TTC549 (cell line): ENCODE measurements around the gene OR5AC2.

Experiments
- FAIRE-seq: peaks from 2 replicates; lab custom pipeline; 2012; peaks lifted over from hg19 to GRCh38; lab: Jason Lieb, UNC

The OR5AC2 gene, protein sequence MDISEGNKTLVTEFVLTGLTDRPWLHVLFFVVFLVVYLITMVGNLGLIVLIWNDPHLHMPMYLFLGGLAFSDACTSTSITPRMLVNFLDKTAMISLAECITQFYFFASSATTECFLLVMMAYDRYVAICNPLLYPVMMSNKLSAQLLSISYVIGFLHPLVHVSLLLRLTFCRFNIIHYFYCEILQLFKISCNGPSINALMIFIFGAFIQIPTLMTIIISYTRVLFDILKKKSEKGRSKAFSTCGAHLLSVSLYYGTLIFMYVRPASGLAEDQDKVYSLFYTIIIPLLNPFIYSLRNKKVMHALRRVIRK

DNA sequence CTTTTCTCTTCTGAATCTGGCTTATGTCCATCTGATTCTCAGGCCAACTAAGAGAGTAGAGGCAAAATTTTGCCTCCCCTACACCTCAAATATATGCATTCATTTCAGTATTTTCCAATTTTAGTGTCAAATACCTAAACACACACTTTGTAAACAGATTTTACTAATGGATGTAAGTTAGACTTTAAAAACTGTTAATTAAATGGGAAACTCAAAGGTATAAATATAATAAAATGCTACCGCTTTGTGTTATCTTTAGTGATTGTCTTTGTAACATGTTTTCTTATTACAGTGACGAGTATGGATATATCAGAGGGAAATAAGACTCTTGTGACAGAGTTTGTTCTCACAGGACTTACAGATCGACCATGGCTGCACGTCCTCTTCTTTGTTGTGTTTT is at the start of gene OR5AC2:
Gene OR5AC2, plus strand, starts transcription at position 301 of the 400 bp plus-strand sequence. Its CDS starts 0 bp downstream, at position 301.
- no peak for FAIRE-seq

DNA sequence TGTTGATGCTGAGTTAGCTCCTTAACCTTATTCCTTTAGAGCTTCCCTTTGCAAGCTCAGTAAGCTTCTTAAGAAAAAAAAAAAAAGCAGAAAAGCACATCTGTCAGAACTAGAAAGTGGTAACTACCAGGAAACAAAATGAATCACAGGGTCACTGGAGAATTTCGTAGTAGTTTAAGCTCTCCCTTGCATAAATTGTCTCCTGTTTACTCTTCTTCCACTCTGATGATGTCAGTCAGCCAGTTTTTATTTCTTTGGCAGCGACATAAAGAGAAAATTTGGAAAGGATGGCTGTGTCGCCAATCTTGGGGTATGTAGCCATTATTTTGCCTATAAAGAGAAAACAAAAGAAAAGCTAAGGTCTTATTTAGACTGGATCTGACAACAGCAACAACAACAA is 48.7 kb upstream of the OR5AC2 start:
- FAIRE-seq, result no peak

DNA sequence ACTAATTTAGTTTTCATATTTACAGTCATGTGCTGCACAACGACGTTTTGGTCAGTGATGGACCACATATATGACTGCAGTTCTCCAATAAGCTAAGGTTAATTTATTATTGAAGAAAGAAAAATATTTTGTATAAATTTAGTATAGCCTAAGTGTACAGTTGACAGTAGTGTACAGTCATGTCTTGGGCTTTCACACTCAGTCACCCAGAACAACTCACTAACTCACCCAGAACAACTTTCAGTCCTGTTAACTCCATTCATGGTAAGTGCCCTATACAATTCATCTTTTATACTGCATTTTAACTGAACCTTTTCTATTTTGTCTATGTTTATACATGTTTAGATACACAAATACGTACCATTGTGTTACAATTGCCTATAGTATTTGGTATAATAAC is 48.1 kb upstream of the OR5AC2 start:
- no peak for FAIRE-seq

DNA sequence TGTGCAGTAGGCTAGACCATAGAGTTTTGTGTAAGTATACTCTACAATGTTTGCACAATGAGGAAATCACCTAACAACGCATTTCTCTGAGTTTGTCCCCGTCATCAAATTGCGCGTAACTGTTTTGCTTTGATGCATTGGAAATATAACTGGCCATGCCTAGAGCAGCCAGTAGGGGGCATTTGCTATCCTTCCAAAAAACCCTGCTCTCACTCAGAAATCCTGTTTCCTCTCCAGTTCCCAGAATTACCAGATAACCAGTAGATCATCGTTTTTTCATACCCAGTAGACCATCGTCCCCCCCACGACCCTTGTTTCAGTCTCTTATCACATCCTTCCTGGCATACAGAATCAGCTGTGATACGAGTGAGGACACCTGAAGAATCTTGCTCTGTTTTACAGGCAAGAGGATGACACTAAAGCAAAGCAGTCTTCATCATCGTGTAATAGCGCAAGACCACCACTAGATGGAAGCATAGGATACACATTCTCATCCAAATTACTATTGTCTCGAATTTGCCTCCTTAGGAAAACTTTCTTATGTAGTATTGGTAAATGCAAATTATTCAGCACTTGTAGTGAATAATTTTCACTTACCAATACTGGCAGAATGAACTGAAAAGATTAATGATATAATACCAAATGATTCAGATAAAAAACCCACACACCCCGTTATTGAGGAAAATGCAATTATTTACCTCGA is 47.5 kb upstream of the OR5AC2 start:
- peak; percentile 62 for FAIRE-seq

DNA sequence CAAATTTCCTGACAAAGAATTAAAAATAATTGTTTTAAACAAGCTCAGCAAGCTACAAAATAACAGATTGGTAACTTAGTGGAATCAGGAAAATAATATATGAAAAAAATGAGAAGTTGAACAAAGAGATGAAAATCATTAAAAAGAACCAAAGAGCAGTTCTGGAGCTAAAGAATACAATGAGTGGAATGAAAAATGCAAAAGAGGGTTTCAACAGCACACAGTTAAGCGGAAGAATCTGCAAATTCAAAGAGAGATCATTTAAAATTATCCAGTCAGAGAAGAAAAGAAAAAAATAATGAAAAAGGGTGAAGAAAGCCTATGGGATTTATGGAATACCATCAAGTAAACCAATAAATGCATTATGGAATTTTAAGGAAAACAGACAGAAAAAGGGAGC is 45.6 kb upstream of the OR5AC2 start:
- no peak for FAIRE-seq

DNA sequence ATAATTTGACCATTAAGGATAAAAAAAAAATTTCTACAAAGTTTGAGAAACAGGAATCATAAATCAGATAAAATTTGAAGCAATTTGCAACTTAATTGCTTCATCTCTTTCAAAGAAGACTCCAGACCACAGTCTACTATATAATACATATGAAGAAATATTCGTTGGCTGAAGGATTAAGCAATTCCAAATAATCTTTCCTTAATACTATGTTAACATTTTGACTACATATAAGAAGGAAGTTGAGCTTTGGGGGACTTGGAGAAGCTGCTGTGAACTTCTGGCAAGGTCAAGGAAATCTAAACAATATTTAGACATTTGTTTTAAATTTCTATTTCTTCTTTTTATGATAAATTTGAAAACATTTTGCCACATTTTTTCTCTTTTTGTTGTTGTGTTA is 38.4 kb upstream of the OR5AC2 start:
- no peak for FAIRE-seq

DNA sequence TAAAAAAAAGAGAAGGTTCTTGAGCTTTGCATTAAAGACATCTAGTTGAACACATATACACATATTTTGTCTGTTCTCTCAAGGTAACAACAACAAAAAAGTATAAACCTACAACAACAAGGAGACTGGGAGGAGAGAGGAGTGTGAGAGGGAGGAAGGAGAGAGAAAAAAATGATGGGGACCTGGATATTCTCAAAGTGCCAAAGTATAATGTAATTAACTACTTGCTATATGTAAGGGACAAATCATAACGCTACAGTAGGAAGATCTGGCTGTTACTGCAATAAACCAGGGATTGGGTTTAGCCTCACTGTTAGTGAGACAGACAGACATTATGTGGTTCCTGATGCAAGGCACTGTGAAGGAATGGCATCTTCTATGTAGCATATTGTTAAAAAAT is 37.7 kb upstream of the OR5AC2 start:
- FAIRE-seq, result no peak

DNA sequence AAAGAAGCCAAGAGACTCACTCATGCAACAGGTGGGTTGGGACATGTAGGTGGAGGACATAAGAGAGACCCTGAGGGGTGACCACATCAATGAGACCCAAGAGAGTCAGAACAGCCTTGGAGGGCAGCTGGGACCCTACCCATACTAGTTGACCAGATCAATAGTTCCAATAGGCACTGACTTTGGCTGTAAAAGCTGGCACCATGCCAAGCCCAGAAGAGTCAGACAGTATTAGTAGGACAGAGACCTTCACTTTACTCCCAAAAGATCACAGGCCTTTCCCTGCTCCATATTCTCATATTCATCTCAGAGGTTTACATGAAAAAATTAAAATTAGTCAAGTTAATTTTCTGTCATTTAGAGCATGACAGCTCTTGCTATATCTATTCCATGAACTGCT is 30.9 kb upstream of the OR5AC2 start:
- FAIRE-seq, result no peak

DNA sequence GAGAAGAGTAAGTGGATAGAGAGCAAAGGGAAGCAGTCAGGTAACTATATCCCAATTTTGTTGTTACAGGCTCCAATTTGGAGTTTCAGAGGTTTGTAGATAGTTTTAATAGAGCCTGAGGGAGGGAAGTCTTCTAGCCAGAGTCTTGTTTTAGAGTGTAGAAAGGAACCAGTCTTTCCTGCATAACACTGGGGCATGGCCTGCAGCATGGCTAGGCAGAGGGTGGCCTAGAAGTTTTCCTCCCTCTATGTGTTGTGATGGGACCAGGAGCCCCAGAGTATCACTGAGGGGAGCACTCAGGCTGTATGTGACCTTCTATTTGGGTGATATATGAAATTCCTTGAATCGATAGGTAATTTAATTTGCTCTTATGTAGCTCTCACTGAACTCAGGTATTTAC is 29.3 kb upstream of the OR5AC2 start:
- no peak for FAIRE-seq

DNA sequence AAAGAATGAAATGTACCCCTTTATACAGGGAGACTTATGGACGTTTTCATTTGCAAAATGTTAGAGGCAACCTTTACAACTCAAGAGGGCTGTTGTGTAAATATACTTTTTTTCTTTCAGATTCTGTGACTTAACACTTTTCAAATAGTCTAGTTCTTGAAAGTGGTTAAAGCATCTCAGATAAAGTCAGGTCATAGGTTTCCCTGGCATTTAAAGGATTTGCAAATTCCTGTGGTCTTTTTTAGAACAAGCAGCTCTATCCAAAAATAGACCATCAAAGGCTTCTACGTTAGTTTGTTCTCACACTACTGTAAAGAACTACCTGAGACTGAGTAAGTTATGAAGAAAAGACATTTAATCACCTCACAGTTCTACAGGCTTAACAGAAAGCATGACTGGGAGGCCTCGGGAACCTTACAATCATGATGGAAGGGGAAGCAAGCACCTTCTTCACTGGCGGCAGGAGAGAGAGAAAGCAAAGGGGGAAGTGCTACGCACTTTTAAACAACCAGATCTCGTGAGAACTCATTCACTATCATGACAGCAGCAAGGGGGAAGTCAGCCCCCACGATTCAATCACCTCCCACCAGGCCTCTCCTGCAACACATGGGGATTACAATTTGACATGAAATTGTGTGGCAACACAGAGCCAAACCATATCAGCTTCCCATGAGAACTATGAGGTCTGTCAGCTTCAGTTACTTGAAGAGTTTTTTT is 28.6 kb upstream of the OR5AC2 start:
- no peak for FAIRE-seq

DNA sequence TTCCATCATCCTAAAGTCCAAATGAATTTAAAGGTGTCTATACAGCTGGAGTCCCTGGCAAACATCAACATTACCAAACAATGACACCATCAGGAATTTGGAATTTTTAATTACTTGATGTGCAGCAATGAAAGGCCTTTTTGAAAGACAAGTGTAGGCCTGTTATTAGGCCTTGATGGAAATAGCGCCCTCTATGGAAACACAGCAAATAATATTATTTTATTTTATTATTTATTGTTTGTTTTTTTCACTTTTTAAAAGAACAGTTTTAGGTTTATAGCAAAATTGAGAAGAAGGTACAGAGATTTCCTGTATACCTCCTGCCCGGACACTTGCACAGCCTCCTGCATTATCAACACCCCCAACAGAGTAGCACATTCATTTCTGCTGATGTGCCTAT is 18.1 kb upstream of the OR5AC2 start:
- no peak for FAIRE-seq

DNA sequence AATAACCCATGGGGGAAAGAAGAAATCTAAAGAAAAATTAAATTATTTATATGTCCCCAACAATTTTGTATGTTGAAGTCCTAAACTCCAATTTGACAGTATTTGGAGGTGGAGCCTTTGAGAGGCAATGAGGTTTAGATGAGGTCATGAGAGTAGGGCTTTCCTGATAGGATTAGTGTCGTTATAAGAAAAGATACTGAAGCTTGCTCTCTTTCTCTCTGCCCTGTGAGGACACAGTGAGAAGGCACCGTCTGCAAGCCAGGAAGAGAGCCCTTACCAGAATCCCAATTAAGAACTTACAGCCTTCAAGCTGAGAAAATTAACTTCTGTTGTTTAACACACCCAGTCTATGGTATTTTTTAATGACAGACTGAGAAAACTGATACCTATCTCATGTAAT is 16.1 kb upstream of the OR5AC2 start:
- FAIRE-seq, result no peak

DNA sequence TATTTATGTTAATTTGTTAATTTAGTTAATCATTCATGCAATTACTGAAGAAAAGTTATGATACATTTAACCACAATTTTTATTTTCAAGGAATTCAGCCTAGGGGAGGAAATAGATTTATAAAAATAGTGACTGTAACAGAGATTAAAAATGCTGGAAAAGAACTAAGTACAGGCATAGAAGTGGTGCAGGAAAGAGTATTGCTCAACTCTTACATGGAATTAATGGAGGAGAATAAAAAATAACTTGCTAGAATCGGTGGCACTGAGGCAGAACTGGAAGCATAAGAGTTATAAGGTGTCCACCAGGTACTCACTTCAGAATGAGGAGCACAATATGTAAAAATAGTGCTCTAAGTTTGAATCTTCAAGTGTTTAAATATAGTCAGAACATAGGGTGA is 13.5 kb upstream of the OR5AC2 start:
- FAIRE-seq, result no peak

DNA sequence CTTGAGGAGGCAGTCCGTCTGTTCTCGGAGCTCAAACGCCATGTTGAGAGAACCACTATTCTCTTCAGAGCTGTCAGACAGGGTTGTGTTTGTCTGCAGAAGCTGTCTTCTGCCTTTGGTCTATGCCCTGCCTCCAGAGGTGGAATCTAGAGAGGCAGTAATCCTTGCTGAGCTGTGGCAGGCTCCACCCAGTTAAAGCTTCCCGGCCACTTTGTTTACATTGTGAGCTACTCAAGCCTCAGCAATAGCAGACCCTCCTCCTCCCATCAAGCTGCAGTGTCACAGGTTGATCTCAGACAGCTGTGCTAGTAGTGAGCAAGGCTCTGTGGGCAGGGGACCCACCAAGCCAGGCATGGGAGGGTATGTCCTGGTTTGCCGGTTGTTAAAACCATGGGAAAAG is 8.9 kb downstream of the OR5AC2 start:
- FAIRE-seq, result no peak

DNA sequence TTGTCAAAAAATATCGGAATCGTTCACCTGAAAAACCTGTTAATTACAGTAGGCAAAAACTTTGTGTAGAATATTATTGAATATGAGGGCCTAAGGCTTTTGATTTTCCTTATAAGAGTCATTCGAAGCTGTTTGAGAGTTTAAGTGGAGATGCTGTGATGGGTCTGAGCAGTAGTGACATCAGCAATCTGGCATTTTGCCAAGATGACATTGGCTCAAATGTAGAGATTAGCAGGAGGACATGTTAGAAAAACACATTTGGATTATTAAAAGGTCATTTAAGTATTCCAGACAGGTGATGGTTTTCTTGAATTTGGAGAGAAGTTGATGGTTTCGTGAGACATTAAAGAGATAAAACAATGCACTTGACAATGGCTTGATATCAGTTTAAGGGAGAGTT is 12.9 kb downstream of the OR5AC2 start:
- no peak for FAIRE-seq

DNA sequence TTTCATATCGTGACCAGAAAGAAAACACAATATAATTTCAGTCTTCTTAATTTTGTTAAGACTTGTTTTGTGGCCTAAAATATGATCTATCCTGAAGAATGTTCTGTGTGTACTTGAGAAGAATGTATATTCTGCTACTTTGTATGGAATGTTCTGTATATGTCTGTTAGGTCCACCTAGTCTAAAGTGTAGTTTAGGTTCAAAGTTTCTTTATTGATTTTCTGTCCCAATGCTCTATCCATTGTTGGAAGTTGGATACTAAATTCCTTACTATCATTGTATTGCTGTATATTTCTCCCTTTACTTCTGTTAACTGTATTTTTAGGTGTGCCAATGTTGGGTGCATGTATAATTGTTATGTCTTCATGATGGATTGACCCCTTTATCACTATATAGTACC is 21.2 kb downstream of the OR5AC2 start:
- no peak for FAIRE-seq

DNA sequence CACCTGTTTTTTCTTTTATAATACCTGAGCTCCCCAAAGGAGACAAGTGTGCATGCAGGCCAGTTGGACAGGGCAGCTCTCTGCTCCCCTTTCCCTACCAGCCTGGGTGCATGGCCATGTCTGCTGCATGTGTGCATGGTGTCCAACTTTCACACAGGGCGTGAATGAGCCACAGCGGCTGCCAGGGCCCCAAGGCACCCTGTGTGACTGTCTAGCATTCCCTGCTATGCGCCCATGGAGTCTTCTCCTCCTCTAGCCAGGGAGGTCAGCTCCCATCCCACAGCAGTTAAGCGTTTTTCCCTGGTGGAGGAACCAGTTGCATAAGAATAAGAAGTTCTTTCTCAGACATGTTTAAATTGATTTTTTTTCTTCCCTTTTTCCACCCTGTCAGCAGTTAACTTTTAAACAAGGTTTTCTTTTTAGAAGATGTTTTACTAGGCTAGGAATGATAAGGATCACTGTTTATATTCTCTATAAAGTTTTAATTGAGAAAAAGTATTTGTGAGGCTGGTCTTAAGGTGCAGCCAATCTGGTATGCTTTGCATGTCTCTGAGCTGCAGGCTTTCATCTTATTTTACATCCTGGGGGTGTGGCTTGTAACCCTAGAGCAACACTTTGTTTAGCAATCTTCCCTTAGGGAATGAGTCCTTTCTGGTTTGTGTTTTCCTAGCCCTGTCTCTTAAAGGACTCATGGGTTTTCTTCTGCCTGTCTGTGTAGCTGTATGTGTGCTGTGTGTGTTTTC is 23.0 kb downstream of the OR5AC2 start:
- no peak for FAIRE-seq

DNA sequence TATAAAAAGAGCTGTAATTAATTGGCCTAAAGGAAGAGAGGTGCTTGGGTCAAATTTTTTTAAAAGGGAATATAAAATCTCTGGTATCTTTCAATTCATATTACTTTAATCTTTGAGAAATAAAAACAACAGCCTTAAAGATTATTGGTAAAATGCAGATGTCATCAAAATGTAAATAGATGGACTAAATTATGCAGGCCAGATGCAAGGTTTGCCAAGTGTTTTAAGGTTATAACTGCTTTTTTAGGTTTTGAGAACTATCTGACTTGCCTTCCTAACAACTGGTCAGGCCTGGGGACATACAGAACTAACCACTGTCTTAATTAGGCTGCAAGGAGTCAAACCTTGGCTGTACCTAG is 23.6 kb downstream of the OR5AC2 start:
- no peak for FAIRE-seq

DNA sequence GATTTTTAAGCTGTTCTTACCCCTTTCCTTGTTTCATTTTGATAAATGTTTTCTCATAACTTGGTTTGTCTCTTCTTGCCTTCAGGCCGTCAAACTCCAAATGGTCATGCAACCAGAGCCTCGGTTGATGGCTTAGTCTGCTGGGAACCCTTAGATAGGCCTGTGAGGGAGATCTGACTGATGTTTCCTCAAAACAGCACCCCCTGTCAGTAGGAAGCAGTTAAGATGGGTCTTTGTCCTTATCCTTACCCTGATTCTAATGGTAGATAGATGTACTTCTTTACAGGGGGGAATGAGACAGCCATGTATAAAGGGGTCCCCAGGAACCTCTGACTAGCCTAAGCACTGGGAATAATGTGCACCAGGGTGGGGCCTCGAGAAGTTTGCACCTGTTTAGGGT is 27.3 kb downstream of the OR5AC2 start:
- no peak for FAIRE-seq

DNA sequence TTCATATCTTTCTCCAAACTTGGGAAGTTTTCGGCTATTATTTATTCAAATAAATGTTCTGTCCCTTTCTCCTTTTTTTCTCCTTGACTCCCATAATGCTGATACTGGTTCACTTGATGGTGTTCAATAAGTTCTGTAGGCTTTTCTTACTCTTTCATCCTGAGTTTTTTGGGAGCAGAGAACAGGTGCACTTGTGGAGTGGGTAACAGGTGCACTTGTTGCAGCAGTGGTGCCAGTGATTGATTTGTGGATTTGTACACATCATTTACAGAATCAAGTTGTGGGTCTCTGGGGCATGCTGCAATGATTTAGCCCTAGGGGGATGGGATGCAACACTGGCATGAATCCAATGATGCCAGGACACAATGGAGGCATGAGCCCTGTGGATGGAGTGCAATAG is 28.7 kb downstream of the OR5AC2 start:
- FAIRE-seq, result no peak

DNA sequence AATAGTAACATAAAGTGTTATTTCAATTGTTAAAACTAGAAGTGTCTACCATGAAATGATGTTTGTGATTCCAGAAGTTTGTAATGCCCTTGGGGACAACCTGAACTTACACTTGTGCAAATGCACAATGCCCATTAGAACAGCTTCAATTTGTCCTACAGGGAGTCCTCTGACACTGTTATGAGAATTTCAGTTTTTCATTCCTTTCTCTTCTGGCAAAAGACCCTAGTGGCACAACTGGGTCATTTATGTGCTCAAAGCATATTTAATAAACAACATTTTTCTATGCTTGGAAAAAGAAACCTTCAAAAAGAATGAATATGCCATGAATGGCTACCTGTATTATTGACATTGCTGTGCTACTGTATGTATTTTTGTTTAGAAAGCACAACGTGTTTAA is 43.4 kb downstream of the OR5AC2 start, which contains the start of gene OR5H1:
Gene OR5H1, plus strand, starts transcription at position 301 of the 400 bp plus-strand sequence. CDS start 1,977 bp downstream, outside the sequence.
- no peak for FAIRE-seq

DNA sequence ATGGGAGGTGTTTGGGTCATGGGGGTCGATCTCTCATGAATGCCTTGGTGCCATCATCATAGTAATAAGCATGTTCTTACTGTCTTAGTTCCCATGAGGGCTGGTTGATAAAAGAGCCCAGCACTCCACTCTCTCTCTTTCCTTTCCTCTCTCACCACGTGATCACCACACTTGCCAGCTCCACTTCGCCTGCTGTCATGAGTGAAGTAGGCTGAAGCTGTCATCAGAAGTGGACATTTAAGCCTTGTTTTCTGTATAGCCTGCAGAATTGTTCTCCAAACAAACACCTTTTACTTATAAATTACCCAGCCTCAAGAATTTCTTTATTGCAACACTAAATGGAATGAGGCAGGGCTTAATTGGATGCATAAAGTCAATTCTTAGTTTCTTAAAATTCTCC is 49.7 kb downstream of the OR5AC2 start:
- FAIRE-seq, result no peak
